Lower lobe of right lung (tissue), 2 donors: Measurements from ENCODE around the gene DSTN. TPM values are rescaled to one million over a fixed set of nuclear protein-coding genes. Genes with fewer than 3 reads are reported as not detected.

Experiments used
- ATAC-seq, 2 donors: fragments of 200-7000 bp; cut with Tn5 transposase; one replicate each; pipeline ENCODE4 v1.9.1; 2020 to 2022; ENCODE audit warnings: mild to moderate bottlenecking in 2 of 2, moderate library complexity in 2 of 2
- DNase-seq: peaks from one replicate; pipeline ENCODE4 v3.0.0-alpha.2; 2020
- H3K27ac ChIP-seq: fragments of 200-600 bp; one replicate; pipeline ENCODE4 v1.8.0; 2022
- H3K27me3 ChIP-seq: fragments of 200-600 bp; one replicate; pipeline ENCODE4 v1.8.0; 2022; ENCODE audit warnings: low read depth
- H3K36me3 ChIP-seq: fragments of 200-600 bp; one replicate; pipeline ENCODE4 v1.8.0; 2022; ENCODE audit warnings: mild to moderate bottlenecking
- H3K4me1 ChIP-seq: fragments of 200-600 bp; one replicate; pipeline ENCODE4 v1.8.0; 2022
- H3K4me3 ChIP-seq: fragments of 200-600 bp; one replicate; pipeline ENCODE4 v1.8.0; 2022; ENCODE audit warnings: mild to moderate bottlenecking
- H3K9me3 ChIP-seq: fragments of 200-600 bp; one replicate; pipeline ENCODE4 v1.8.0; 2022
- intact Hi-C: fragments of 100-400 bp; cut with DNase I; formaldehyde crosslinking; loops from one replicate; pipeline ENCODE4 v1.11.0; 2022
- total RNA-seq: library from RNA; stranded (reverse); fragmentation: NEBNext Ultra II Directional; extraction: Animal tissue kit (Norgen Biotek cat#: 25700); gene quantifications from one replicate; pipeline ENCODE4 v1.2.1, GENCODE V29; 2021
- TF ChIP-seq, protein P1 (sequence below): fragments of 200-600 bp; IDR thresholded peaks from one replicate; pipeline ENCODE4 v1.8.0; 2022; ENCODE audit warnings: antibody characterized with exemption, mild to moderate bottlenecking
- donor health status: DM: no; HTN: yes; CAD: no; lungs with severe emphysema.

DSTN gene
- total RNA-seq, 1 donor from 2014 or later = 347 TPM

GRCh38 chr20:17525132-17525531, 44.7 kb upstream of the DSTN start:
- intact Hi-C loops = no loop called here
- Histone ChIP-seq H3K36me3 (no peaks in the 10 kb centered on the region), H3K27me3 (no peaks in the 10 kb centered on the region), H3K27ac (no peak overlapping the region), H3K4me3 (no peak overlapping the region), H3K4me1 (no peaks in the 10 kb centered on the region), H3K9me3 (no peaks in the 10 kb centered on the region)
- ATAC-seq (no peak), DNase-seq (no peak)
- TF ChIP-seq, protein P1, sequence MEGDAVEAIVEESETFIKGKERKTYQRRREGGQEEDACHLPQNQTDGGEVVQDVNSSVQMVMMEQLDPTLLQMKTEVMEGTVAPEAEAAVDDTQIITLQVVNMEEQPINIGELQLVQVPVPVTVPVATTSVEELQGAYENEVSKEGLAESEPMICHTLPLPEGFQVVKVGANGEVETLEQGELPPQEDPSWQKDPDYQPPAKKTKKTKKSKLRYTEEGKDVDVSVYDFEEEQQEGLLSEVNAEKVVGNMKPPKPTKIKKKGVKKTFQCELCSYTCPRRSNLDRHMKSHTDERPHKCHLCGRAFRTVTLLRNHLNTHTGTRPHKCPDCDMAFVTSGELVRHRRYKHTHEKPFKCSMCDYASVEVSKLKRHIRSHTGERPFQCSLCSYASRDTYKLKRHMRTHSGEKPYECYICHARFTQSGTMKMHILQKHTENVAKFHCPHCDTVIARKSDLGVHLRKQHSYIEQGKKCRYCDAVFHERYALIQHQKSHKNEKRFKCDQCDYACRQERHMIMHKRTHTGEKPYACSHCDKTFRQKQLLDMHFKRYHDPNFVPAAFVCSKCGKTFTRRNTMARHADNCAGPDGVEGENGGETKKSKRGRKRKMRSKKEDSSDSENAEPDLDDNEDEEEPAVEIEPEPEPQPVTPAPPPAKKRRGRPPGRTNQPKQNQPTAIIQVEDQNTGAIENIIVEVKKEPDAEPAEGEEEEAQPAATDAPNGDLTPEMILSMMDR = no peak

GRCh38 chr20:17525650-17526049, 44.2 kb upstream of the DSTN start:
- Histone ChIP-seq H3K36me3 (no peaks in the 10 kb centered on the region), H3K4me1 (peaks cover 4% of the 10 kb centered on the region), H3K4me3 (no peak overlapping the region), H3K9me3 (no peaks in the 10 kb centered on the region), H3K27me3 (no peaks in the 10 kb centered on the region), H3K27ac (no peak overlapping the region)
- intact Hi-C loops = no loop called here
- TF ChIP-seq, protein P1 = no peak
- peak; percentile 50 to 71 for ATAC-seq
- DNase-seq = no peak

DNA sequence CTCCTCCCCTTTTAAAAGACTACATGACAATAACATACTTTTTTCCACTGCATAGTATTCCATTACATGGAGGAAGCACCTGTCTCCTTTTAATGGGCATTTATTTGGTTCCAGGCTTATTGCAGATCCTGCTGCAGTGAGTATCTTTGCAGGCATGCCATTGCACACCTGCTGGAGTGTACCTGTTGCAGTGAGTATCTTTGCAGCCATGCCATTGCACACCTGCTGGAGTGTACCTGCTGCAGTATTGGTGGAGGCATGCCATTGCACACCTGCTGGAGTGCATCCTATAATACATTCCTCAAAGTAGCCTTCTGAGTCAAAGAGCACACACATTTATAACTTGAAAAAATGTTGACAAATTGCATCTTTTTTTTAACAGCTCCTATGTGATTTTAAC, 40.3 kb upstream of the DSTN start:
- TF ChIP-seq, protein P1 = no peak
- H3K4me1 ChIP-seq = peaks cover 10% of the 10 kb centered on the region
- H3K9me3 ChIP-seq = no peaks in the 10 kb centered on the region
- DNase-seq (no peak), ATAC-seq (no peak)
- no peaks in the 10 kb centered on the region for H3K36me3 ChIP-seq
- H3K27me3 ChIP-seq = no peaks in the 10 kb centered on the region
- no peak overlapping the region for H3K4me3 ChIP-seq
- intact Hi-C loops = no loop called here
- no peak overlapping the region for H3K27ac ChIP-seq

DNA sequence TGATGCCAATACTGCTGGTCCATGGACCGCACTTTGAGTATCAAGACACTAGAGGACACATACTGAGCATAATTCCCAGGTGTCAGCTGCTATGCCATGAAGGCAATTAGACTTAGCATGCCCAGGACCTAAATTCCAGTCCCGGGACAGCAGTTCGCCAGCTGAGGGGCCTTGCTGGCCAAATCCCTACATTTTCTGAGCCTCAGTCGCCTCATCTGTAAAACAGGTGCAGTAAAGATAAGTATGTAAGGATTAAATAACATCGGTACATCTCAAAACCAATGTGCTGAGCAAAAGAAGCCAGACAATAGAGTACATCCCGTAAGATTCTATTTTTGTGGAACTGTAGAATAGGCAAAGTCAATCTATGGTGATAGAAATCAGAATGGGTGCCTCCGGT, 39.7 kb upstream of the DSTN start:
- TF ChIP-seq, protein P1 = no peak
- Histone ChIP-seq H3K36me3 (no peaks in the 10 kb centered on the region), H3K9me3 (no peaks in the 10 kb centered on the region), H3K27ac (no peak overlapping the region), H3K27me3 (no peaks in the 10 kb centered on the region), H3K4me3 (no peak overlapping the region), H3K4me1 (peaks cover 10% of the 10 kb centered on the region)
- intact Hi-C loops = no loop called here
- DNase-seq = no peak
- no peak for ATAC-seq

DNA sequence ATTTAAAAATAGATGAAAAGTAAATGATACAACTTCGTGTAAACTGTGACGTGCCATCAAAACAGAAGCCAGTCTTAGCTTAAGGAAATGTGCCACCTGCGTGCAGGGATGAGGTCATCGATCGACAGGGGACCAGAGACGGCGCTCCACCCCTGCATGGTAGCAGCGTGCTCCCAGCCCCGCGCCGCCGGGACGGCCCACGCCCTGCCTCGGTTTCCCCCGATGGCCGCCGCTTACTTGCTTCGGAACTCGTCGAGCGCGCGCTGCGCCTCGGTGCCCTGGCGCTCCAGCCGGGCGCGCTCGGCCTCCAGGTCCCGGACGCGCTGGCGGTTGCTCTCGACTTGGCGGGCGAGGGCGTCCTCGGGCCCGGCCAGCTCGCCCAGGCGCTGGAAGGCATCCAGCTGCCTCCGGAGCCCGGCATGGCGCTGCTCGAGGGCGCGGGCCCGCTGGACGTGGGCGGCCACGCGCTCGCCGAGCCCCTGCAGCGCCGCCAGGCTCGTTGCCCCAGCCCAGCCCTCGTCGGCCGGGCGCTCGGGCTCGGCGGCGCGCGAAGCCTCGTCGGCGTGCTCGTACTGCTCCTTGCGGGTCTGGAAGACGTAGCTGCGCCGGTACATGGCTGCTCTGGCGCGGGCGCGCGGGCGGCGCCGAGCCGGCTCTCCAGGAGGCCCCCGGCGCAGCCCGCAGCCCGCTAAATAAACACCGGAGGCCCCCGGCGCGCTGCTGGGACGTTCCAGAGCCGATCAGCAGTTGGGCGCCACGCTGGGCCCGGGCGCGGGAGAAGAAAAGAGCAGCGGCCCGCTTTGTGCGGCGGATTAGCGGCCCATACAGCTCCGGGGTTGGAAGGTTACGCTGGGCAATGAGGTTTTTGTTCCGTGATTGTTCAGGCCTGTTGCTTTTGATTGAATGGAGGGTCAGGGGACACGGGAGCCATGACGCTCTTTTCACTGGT, 38.9 kb upstream of the DSTN start, which contains the start of gene BFSP1:
Gene BFSP1 (minus strand): TSS at position 664 of the 949 bp plus-strand sequence. CDS start 50 bp downstream, at position 614.
- no peaks in the 10 kb centered on the region for H3K36me3 ChIP-seq
- H3K4me1 ChIP-seq = peaks cover 10% of the 10 kb centered on the region
- H3K27ac ChIP-seq = peak within 1 kb of the TSS; percentile 78
- intact Hi-C loops = no loop called here
- DNase-seq (peak; percentile 67), ATAC-seq (peak; percentile 88 to 89)
- peak within 1 kb of the TSS; percentile 61 for H3K4me3 ChIP-seq
- TF ChIP-seq, protein P1 = no peak
- no peaks in the 10 kb centered on the region for H3K9me3 ChIP-seq
- no peaks in the 10 kb centered on the region for H3K27me3 ChIP-seq
